ENCODE data around the gene SRCIN1. TPM values are rescaled to one million over a fixed set of nuclear protein-coding genes. Genes with fewer than 3 reads are reported as not detected.
A peak's percentile ranks its signal among the peaks of the same experiment; 100 is the strongest.
"Not testable (repeated sequence)": the region's sequence is repeated elsewhere in the genome, so short reads cannot be mapped to it uniquely, and the experiment has no call there.

SRCIN1 gene
- total RNA-seq, 1 donor from 2014 or later = not detected

GRCh38 chr17:38485146-38485468 lies 120.6 kb downstream of the SRCIN1 start:
- no peak overlapping the region for H3K4me3 ChIP-seq
- intact Hi-C loops (cut with DNase I) = loop anchor here (2.0 kb wide), 2 partner anchors 62 to 136 kb away; no protein-coding TSS in a partner anchor
- H3K27ac ChIP-seq = peak overlapping the region; percentile 81 to 86
- peaks cover 4 to 24% of the 10 kb centered on the region in 2 donors for H3K4me1 ChIP-seq
- H3K27me3 ChIP-seq = no peaks in the 10 kb centered on the region
- no peaks in the 10 kb centered on the region for H3K9me3 ChIP-seq
- TF ChIP-seq CTCF (IDR thresholded peaks at IDR 0.05) = no peak
- H3K36me3 ChIP-seq = peaks cover 26 to 46% of the 10 kb centered on the region in 2 donors
- DNase-seq (ENCODE audit: low spot score in 2 of 2) = no peak

GRCh38 chr17:38484242-38485145 lies 121.3 kb downstream of the SRCIN1 start:
- peak; percentile 82 to 88 (median 86) for TF ChIP-seq CTCF (IDR thresholded peaks at IDR 0.05)
- peak in 1 of 2 donors; percentile 88 for DNase-seq (ENCODE audit: low spot score in 2 of 2)
- intact Hi-C loops (cut with DNase I) = loop anchor here (2.0 kb wide), 2 partner anchors 62 to 136 kb away; no protein-coding TSS in a partner anchor
- not testable (repeated sequence) for H3K4me3 ChIP-seq, H3K9me3 ChIP-seq, H3K27me3 ChIP-seq
- H3K36me3 ChIP-seq = peaks cover 26 to 44% of the 10 kb centered on the region in 2 donors
- H3K4me1 ChIP-seq = peaks cover 4 to 24% of the 10 kb centered on the region in 2 donors
- H3K27ac ChIP-seq = peak overlapping the region; percentile 81 to 86

GRCh38 chr17:38482700-38483043 lies 123.1 kb downstream of the SRCIN1 start:
- Histone ChIP-seq H3K36me3 (peaks cover 34 to 51% of the 10 kb centered on the region in 2 donors), H3K4me1 (peaks cover 4 to 23% of the 10 kb centered on the region in 2 donors)
- intact Hi-C loops (cut with DNase I) = loop anchor here (1.0 kb wide), 1 partner anchor 38 kb away; no protein-coding TSS in a partner anchor
- H3K27me3 ChIP-seq; H3K4me3 ChIP-seq; DNase-seq (ENCODE audit: low spot score in 2 of 2); H3K27ac ChIP-seq; H3K9me3 ChIP-seq: not testable (repeated sequence)

- Histone ChIP-seq H3K4me1 (peaks cover 4 to 18% of the 10 kb centered on the region in 2 donors), H3K36me3 (peaks cover 35 to 53% of the 10 kb centered on the region in 2 donors)
- H3K4me3 ChIP-seq; H3K27ac ChIP-seq; DNase-seq (ENCODE audit: low spot score in 2 of 2); intact Hi-C loops (cut with DNase I); H3K27me3 ChIP-seq; H3K9me3 ChIP-seq: not testable (repeated sequence)
Measured at GRCh38 chr17:38482039-38482699, 123.6 kb downstream of the SRCIN1 start.

Other genes with a start within 250 kb of the SRCIN1 start
- gene ARHGAP23, start 177.5 kb downstream of the SRCIN1 start, total RNA-seq = 89.0 TPM
- gene EPOP, start 69.0 kb upstream of the SRCIN1 start, total RNA-seq = 2.1 TPM
- 100 TPM for gene MLLT6, start 99.3 kb upstream of the SRCIN1 start, total RNA-seq
- gene CISD3, start 124.4 kb upstream of the SRCIN1 start, total RNA-seq = 27.6 TPM
- gene PCGF2, start 142.4 kb upstream of the SRCIN1 start, total RNA-seq = 64.8 TPM
- 189 TPM for gene PSMB3, start 146.8 kb upstream of the SRCIN1 start, total RNA-seq
- 45.0 TPM for gene PIP4K2B, start 193.6 kb upstream of the SRCIN1 start, total RNA-seq
- gene CWC25, start 219.4 kb upstream of the SRCIN1 start, total RNA-seq = 65.2 TPM
- 1,091 TPM for gene RPL23, start 247.8 kb upstream of the SRCIN1 start, total RNA-seq